Transverse colon (tissue), 4 donors: ENCODE results near the gene ERC2. TPM values are rescaled to one million over a fixed set of nuclear protein-coding genes. Genes with fewer than 3 reads are reported as not detected.

ENCODE experiments used
- DNase-seq: peaks from one replicate; pipeline ENCODE4 v3.0.0-alpha.2; 2019
- H3K27ac ChIP-seq, 4 donors: fragments of 200-600 bp; sonication (generic); 2 replicates each; pipeline ENCODE4 v1.5.1; 2016 to 2018; ENCODE audit warnings: inconsistent platforms in 4 of 4
- H3K27me3 ChIP-seq: fragments of 200-600 bp; sonication (generic); 2 replicates; pipeline ENCODE4 v1.5.1; 2017; ENCODE audit warnings: inconsistent platforms
- H3K36me3 ChIP-seq, 4 donors: fragments of 200-600 bp; sonication (generic); 2 replicates each; pipeline ENCODE4 v1.5.1; 2017 to 2019; ENCODE audit warnings: inconsistent platforms in 4 of 4
- H3K4me1 ChIP-seq, 4 donors: fragments of 200-600 bp; sonication (generic); 2 replicates each; pipeline ENCODE4 v1.5.1; 2017 to 2020; ENCODE audit warnings: inconsistent platforms in 4 of 4
- H3K4me3 ChIP-seq, 4 donors: fragments of 200-600 bp; sonication (generic); 1 replicate in 1 of 4; 2 replicates in 3 of 4; pipeline versions ENCODE4 v1.5.1 to v1.6.1; 2017 to 2019; ENCODE audit warnings: inconsistent platforms in 4 of 4
- H3K9me3 ChIP-seq, 2 donors: fragments of 200-600 bp; sonication (generic); 2 replicates each; pipeline ENCODE4 v1.5.1; 2017 to 2019; ENCODE audit warnings: inconsistent platforms in 2 of 2
- CTCF ChIP-seq, 5 experiments: fragments of 200-600 bp in 3 of 5; fragments of 450-650 bp in 2 of 5; sonication (generic) in 3 of 5; IDR thresholded peaks; 1 replicate in 2 of 5; 2 replicates in 3 of 5; pipeline ENCODE4 v1.5.1; 2016 to 2017; ENCODE audit warnings: antibody characterized with exemption in 5 of 5, inconsistent platforms in 3 of 5, mild to moderate bottlenecking in 2 of 5, moderate library complexity in 1 of 5
- EP300 ChIP-seq: sonication (generic); formaldehyde crosslinking; IDR thresholded peaks from one replicate; pipeline ENCODE4 v1.6.1; 2017; ENCODE audit warnings: antibody characterized with exemption, low read depth
- POLR2A ChIP-seq: fragments of 450-650 bp; IDR thresholded peaks from one replicate; pipeline ENCODE4 v1.6.1; 2016; ENCODE audit warnings: antibody characterized with exemption, mild to moderate bottlenecking, moderate library complexity
- POLR2AphosphoS5 ChIP-seq, 3 donors: sonication (generic); formaldehyde crosslinking; IDR thresholded peaks; one replicate each; pipeline ENCODE4 v1.6.1; 2016; ENCODE audit warnings: antibody characterized with exemption in 3 of 3
- WGBS, 2 donors: methylation state at CpG; one replicate each; pipeline ENCODE4 v1.1.5; 2018; ENCODE audit warnings: low coverage in 1 of 2; 5-methylcytosine and 5-hydroxymethylcytosine counted together
- in situ Hi-C, 4 donors: fragments of 200-750 bp; cut with MboI; loops; one replicate each; pipeline versions ENCODE4 v1.15.0 to v1.15.1; 2017; ENCODE audit warnings: low sequenced_read_pairs in 3 of 4, low pct_ligation_motif_present in 1 of 4, low pct_unique_long_range_greater_than_20kb in 1 of 4
- intact Hi-C: fragments of 100-400 bp; cut with DNase I; formaldehyde crosslinking; loops from one replicate; pipeline ENCODE4 v1.15.1; 2023; ENCODE audit warnings: low total_unique reads
- total RNA-seq, 4 donors: library from RNA; depleted of rRNA; stranded (reverse); fragments of >200 nt; gene quantifications; one replicate each; pipeline ENCODE4 v1.1.0, GENCODE V29; 2016

The ERC2 gene
- total RNA-seq, 4 donors from 2014 or later: 0.41 to 1.3 TPM; not detected in 2

- no peak for TF ChIP-seq EP300
- in situ Hi-C loops: no loop called here
Observed at GRCh38 chr3:56107157-56107556, 361.1 kb downstream of the ERC2 start.

GRCh38 chr3:56102032-56102431 lies 366.2 kb downstream of the ERC2 start:
- DNase-seq: no peak
- WGBS, 2 donors: 91% methylated on average over 6 of the region's 6 CpGs; no CpG with 5 or more reads in 1 of the 2 donors
- no peaks in the 10 kb centered on the region for H3K27me3 ChIP-seq
- in situ Hi-C loops: no loop called here
- no peak overlapping the region for H3K27ac ChIP-seq
- H3K36me3 ChIP-seq: no peaks in the 10 kb centered on the region
- no peak overlapping the region for H3K4me3 ChIP-seq
- no peaks in the 10 kb centered on the region for H3K4me1 ChIP-seq
- intact Hi-C loops: no loop called here
- TF ChIP-seq POLR2A (no peak), CTCF (IDR thresholded peaks at IDR 0.05) (no peak), POLR2AphosphoS5 (IDR thresholded peaks at IDR 0.05) (no peak), EP300 (no peak)
- no peaks in the 10 kb centered on the region for H3K9me3 ChIP-seq

More at GRCh38 chr3:56107157-56107556, 361.1 kb downstream of the ERC2 start:
- H3K27me3 ChIP-seq: no peaks in the 10 kb centered on the region
- no peaks in the 10 kb centered on the region for H3K4me1 ChIP-seq
- intact Hi-C loops: no loop called here
- H3K4me3 ChIP-seq: no peak overlapping the region
- DNase-seq: no peak
- no peak overlapping the region for H3K27ac ChIP-seq
- no peaks in the 10 kb centered on the region for H3K9me3 ChIP-seq
- H3K36me3 ChIP-seq: no peaks in the 10 kb centered on the region

GRCh38 chr3:56101576-56101975 lies 366.7 kb downstream of the ERC2 start:
- no peaks in the 10 kb centered on the region for H3K36me3 ChIP-seq
- in situ Hi-C loops: no loop called here
- no peaks in the 10 kb centered on the region for H3K4me1 ChIP-seq
- H3K4me3 ChIP-seq: no peak overlapping the region
- no peak overlapping the region for H3K27ac ChIP-seq
- DNase-seq: no peak
- H3K9me3 ChIP-seq: no peaks in the 10 kb centered on the region
- TF ChIP-seq EP300: no peak
- TF ChIP-seq POLR2AphosphoS5 (IDR thresholded peaks at IDR 0.05): no peak
- no peak for TF ChIP-seq POLR2A
- no peak for TF ChIP-seq CTCF (IDR thresholded peaks at IDR 0.05)
- WGBS, 2 donors: 75 to 83% methylated on average over 2 to 6 of the region's 6 CpGs
- intact Hi-C loops: no loop called here
- H3K27me3 ChIP-seq: no peaks in the 10 kb centered on the region

GRCh38 chr3:56096999-56097398 lies 371.3 kb downstream of the ERC2 start:
- in situ Hi-C loops: no loop called here

More at GRCh38 chr3:56096999-56097398, 371.3 kb downstream of the ERC2 start:
- no peaks in the 10 kb centered on the region for H3K4me1 ChIP-seq
- H3K36me3 ChIP-seq: no peaks in the 10 kb centered on the region
- no peaks in the 10 kb centered on the region for H3K27me3 ChIP-seq
- intact Hi-C loops: no loop called here
- no peaks in the 10 kb centered on the region for H3K9me3 ChIP-seq
- 45 to 63% methylated on average over 2 of the region's 2 CpGs for whole genome bisulfite sequencing, 2 donors
- no peak overlapping the region for H3K27ac ChIP-seq
- TF ChIP-seq EP300 (no peak), POLR2A (no peak), CTCF (IDR thresholded peaks at IDR 0.05) (no peak)
- DNase-seq: no peak
- no peak overlapping the region for H3K4me3 ChIP-seq
